Naive B cell (primary cell): ENCODE results near the gene TMEM184C. TPM values are rescaled to one million over a fixed set of nuclear protein-coding genes. Genes with fewer than 3 reads are reported as not detected.

Experiments
- ATAC-seq, 2 donors: fragments of 150-1000 bp; cut with Tn5 transposase; 2 replicates each; pipeline ENCODE4 v1.10.0; 2021; ENCODE audit warnings: low read depth in 2 of 2, mild to moderate bottlenecking in 2 of 2, moderate library complexity in 2 of 2
- DNase-seq: peaks from one replicate; pipeline ENCODE4 v3.0.0; 2022
- H3K27ac Mint-ChIP-seq, 6 donors: one replicate each; pipeline ENCODE4 v1.8.0; 2020 to 2022; ENCODE audit warnings: mild to moderate bottlenecking in 6 of 6, mixed read lengths in 6 of 6, moderate library complexity in 5 of 6, inconsistent platforms in 2 of 6
- H3K27me3 Mint-ChIP-seq, 3 donors: one replicate each; pipeline ENCODE4 v1.8.0; 2021 to 2022; ENCODE audit warnings: mixed read lengths in 3 of 3, mild to moderate bottlenecking in 1 of 3
- H3K36me3 Mint-ChIP-seq, 2 donors: one replicate each; pipeline ENCODE4 v1.8.0; 2020 to 2022; ENCODE audit warnings: mixed read lengths in 2 of 2, inconsistent platforms in 1 of 2, mild to moderate bottlenecking in 1 of 2
- H3K4me1 Mint-ChIP-seq, 3 donors: one replicate each; pipeline ENCODE4 v1.8.0; 2020 to 2022; ENCODE audit warnings: mixed read lengths in 3 of 3, inconsistent platforms in 1 of 3, mild to moderate bottlenecking in 1 of 3, moderate library complexity in 1 of 3
- H3K4me3 Mint-ChIP-seq, 8 donors: one replicate each; pipeline ENCODE4 v1.8.0; 2020 to 2022; ENCODE audit warnings: mild to moderate bottlenecking in 8 of 8, mixed read lengths in 8 of 8, moderate library complexity in 8 of 8, inconsistent platforms in 2 of 8
- H3K9me3 Mint-ChIP-seq, 7 donors: one replicate each; pipeline ENCODE4 v1.8.0; 2020 to 2022; ENCODE audit warnings: mixed read lengths in 7 of 7, mild to moderate bottlenecking in 5 of 7, inconsistent platforms in 2 of 7, moderate library complexity in 1 of 7
- polyA plus RNA-seq, 6 donors: library from polyadenylated mRNA; unstranded; fragments of 300-500 nt; fragmentation: Illumina TruSeq; gene quantifications; one replicate each; pipeline ENCODE4 v1.2.3, GENCODE V29; 2021; ENCODE audit warnings: low read depth in 6 of 6

The TMEM184C gene
- polyA plus RNA-seq: 10 to 100 TPM in 5 of 6 donors, 1 to 10 TPM in 1; 3.0 to 29.7 (median 18.4) TPM

- Mint-ChIP-seq H3K27me3 (peaks cover 9 to 13% (median 12%) of the 10 kb centered on the region in 3 donors), H3K27ac (peak within 1 kb of the TSS; percentile 92 to 99 (median 98)), H3K4me1 (peaks cover 27 to 57% (median 34%) of the 10 kb centered on the region in 3 donors), H3K4me3 (peak within 1 kb of the TSS; percentile 90 to 99 (median 98)), H3K9me3 (no peaks in the 10 kb centered on the region), H3K36me3 (peaks cover 10 to 18% of the 10 kb centered on the region in 2 donors)
- DNase-seq (peak; percentile 97), ATAC-seq (peak; percentile 95 to 96)
These were observed at the start of gene TMEM184C for GRCh38 chr4:147617173-147617840. Gene TMEM184C, plus strand, starts transcription at chr4:147617397. Its CDS starts 560 bp downstream, at chr4:147617957.

- H3K4me1 Mint-ChIP-seq: no peaks in the 10 kb centered on the region
- no peak overlapping the region for H3K4me3 Mint-ChIP-seq
- H3K9me3 Mint-ChIP-seq: peaks cover 0 to 10% (median 2%) of the 10 kb centered on the region in 7 donors
- H3K27me3 Mint-ChIP-seq: peaks cover 5 to 11% (median 10%) of the 10 kb centered on the region in 3 donors
- DNase-seq (no peak), ATAC-seq (no peak)
- no peak overlapping the region for H3K27ac Mint-ChIP-seq
- no peaks in the 10 kb centered on the region for H3K36me3 Mint-ChIP-seq
These were observed 46.6 kb upstream of the TMEM184C start for GRCh38 chr4:147570616-147571015.

- H3K27ac Mint-ChIP-seq: no peak overlapping the region
- H3K27me3 Mint-ChIP-seq: peaks cover 5 to 16% (median 13%) of the 10 kb centered on the region in 3 donors
These were observed 46.0 kb upstream of the TMEM184C start for GRCh38 chr4:147571036-147571770.

GRCh38 chr4:147576084-147576483 is 41.1 kb upstream of the TMEM184C start:
- H3K36me3 Mint-ChIP-seq: no peaks in the 10 kb centered on the region
- no peak overlapping the region for H3K27ac Mint-ChIP-seq
- DNase-seq (no peak), ATAC-seq (no peak)
- peaks cover 12 to 16% (median 13%) of the 10 kb centered on the region in 3 donors for H3K27me3 Mint-ChIP-seq
- H3K4me3 Mint-ChIP-seq: no peak overlapping the region
- H3K4me1 Mint-ChIP-seq: no peaks in the 10 kb centered on the region
- H3K9me3 Mint-ChIP-seq: peaks cover 0 to 8% (median 4%) of the 10 kb centered on the region in 7 donors

More at GRCh38 chr4:147571036-147571770, 46.0 kb upstream of the TMEM184C start:
- H3K9me3 Mint-ChIP-seq: peaks cover 0 to 10% (median 4%) of the 10 kb centered on the region in 7 donors
- no peak overlapping the region for H3K4me3 Mint-ChIP-seq
- DNase-seq (no peak), ATAC-seq (no peak)
- H3K36me3 Mint-ChIP-seq: no peaks in the 10 kb centered on the region
- no peaks in the 10 kb centered on the region for H3K4me1 Mint-ChIP-seq

GRCh38 chr4:147578051-147578476 is 39.1 kb upstream of the TMEM184C start:
- Mint-ChIP-seq H3K27me3 (peaks cover 17 to 21% (median 18%) of the 10 kb centered on the region in 3 donors), H3K4me3 (no peak overlapping the region), H3K9me3 (peaks cover 0 to 8% (median 4%) of the 10 kb centered on the region in 7 donors), H3K36me3 (no peaks in the 10 kb centered on the region), H3K27ac (peak overlapping the region in 1 of 6 donors; percentile 40), H3K4me1 (no peaks in the 10 kb centered on the region)
- ATAC-seq: no peak
- DNase-seq: no peak

GRCh38 chr4:147578593-147578992 is 38.6 kb upstream of the TMEM184C start:
- Mint-ChIP-seq H3K36me3 (no peaks in the 10 kb centered on the region), H3K27ac (no peak overlapping the region), H3K9me3 (peaks cover 0 to 10% (median 4%) of the 10 kb centered on the region in 7 donors), H3K4me1 (no peaks in the 10 kb centered on the region), H3K27me3 (peaks cover 17 to 22% (median 18%) of the 10 kb centered on the region in 3 donors), H3K4me3 (no peak overlapping the region)
- no peak for DNase-seq
- ATAC-seq: no peak

- Mint-ChIP-seq H3K9me3 (peaks cover 9 to 28% (median 14%) of the 10 kb centered on the region in 7 donors), H3K27me3 (peaks cover 19 to 31% (median 28%) of the 10 kb centered on the region in 3 donors), H3K4me3 (no peak overlapping the region), H3K4me1 (no peaks in the 10 kb centered on the region), H3K36me3 (peaks cover 0 to 8% of the 10 kb centered on the region in 2 donors), H3K27ac (no peak overlapping the region)
- ATAC-seq (no peak), DNase-seq (no peak)
These were observed 36.8 kb upstream of the TMEM184C start for GRCh38 chr4:147580396-147580795.

GRCh38 chr4:147581606-147582350 is 35.4 kb upstream of the TMEM184C start:
- DNase-seq (no peak), ATAC-seq (no peak)
- H3K36me3 Mint-ChIP-seq: peaks cover 0 to 8% of the 10 kb centered on the region in 2 donors

GRCh38 chr4:147582386-147583060 is 34.7 kb upstream of the TMEM184C start:
- Mint-ChIP-seq H3K27me3 (peaks cover 15 to 29% (median 28%) of the 10 kb centered on the region in 3 donors), H3K4me3 (no peak overlapping the region), H3K36me3 (peaks cover 0 to 8% of the 10 kb centered on the region in 2 donors), H3K4me1 (no peaks in the 10 kb centered on the region), H3K9me3 (peaks cover 10 to 34% (median 18%) of the 10 kb centered on the region in 7 donors), H3K27ac (no peak overlapping the region)
- ATAC-seq (no peak), DNase-seq (no peak)

More at GRCh38 chr4:147581606-147582350, 35.4 kb upstream of the TMEM184C start:
- peaks cover 10 to 34% (median 18%) of the 10 kb centered on the region in 7 donors for H3K9me3 Mint-ChIP-seq
- peak overlapping the region in 1 of 8 donors; percentile 4 for H3K4me3 Mint-ChIP-seq
- no peak overlapping the region for H3K27ac Mint-ChIP-seq
- H3K4me1 Mint-ChIP-seq: no peaks in the 10 kb centered on the region
- peaks cover 15 to 35% (median 28%) of the 10 kb centered on the region in 3 donors for H3K27me3 Mint-ChIP-seq

- Mint-ChIP-seq H3K36me3 (peaks cover 0 to 8% of the 10 kb centered on the region in 2 donors), H3K4me1 (no peaks in the 10 kb centered on the region), H3K27ac (no peak overlapping the region), H3K27me3 (peaks cover 15 to 37% (median 35%) of the 10 kb centered on the region in 3 donors), H3K9me3 (peaks cover 10 to 34% (median 18%) of the 10 kb centered on the region in 7 donors), H3K4me3 (no peak overlapping the region)
- DNase-seq (no peak), ATAC-seq (no peak)
These were observed 33.3 kb upstream of the TMEM184C start for GRCh38 chr4:147583876-147584275.

GRCh38 chr4:147586032-147586431 is 31.2 kb upstream of the TMEM184C start:
- DNase-seq (no peak), ATAC-seq (no peak)
- peaks cover 0 to 4% (median 0%) of the 10 kb centered on the region in 3 donors for H3K4me1 Mint-ChIP-seq
- peaks cover 0 to 8% of the 10 kb centered on the region in 2 donors for H3K36me3 Mint-ChIP-seq
- H3K4me3 Mint-ChIP-seq: no peak overlapping the region
- peaks cover 8 to 30% (median 14%) of the 10 kb centered on the region in 7 donors for H3K9me3 Mint-ChIP-seq
- H3K27ac Mint-ChIP-seq: no peak overlapping the region
- peaks cover 11 to 29% (median 29%) of the 10 kb centered on the region in 3 donors for H3K27me3 Mint-ChIP-seq

- peaks cover 0 to 4% (median 0%) of the 10 kb centered on the region in 3 donors for H3K4me1 Mint-ChIP-seq
- ATAC-seq (no peak), DNase-seq (no peak)
- no peak overlapping the region for H3K4me3 Mint-ChIP-seq
- H3K9me3 Mint-ChIP-seq: peaks cover 8 to 30% (median 14%) of the 10 kb centered on the region in 7 donors
- H3K27ac Mint-ChIP-seq: no peak overlapping the region
- peaks cover 11 to 28% (median 28%) of the 10 kb centered on the region in 3 donors for H3K27me3 Mint-ChIP-seq
- peaks cover 0 to 8% of the 10 kb centered on the region in 2 donors for H3K36me3 Mint-ChIP-seq
These were observed 30.6 kb upstream of the TMEM184C start for GRCh38 chr4:147586637-147587036.
